ENCODE results near the gene CAPN5.
A peak's percentile ranks its signal among the peaks of the same experiment; 100 is the strongest.

Gene CAPN5

GRCh38 chr11:77102246-77103210 lies 35.8 kb downstream of the CAPN5 start, which contains the start of gene OMP:
OMP (plus strand) TSS chr11:77102840; CDS start chr11:77102840, 0 bp downstream.
- no peak for DNase-seq

DNA sequence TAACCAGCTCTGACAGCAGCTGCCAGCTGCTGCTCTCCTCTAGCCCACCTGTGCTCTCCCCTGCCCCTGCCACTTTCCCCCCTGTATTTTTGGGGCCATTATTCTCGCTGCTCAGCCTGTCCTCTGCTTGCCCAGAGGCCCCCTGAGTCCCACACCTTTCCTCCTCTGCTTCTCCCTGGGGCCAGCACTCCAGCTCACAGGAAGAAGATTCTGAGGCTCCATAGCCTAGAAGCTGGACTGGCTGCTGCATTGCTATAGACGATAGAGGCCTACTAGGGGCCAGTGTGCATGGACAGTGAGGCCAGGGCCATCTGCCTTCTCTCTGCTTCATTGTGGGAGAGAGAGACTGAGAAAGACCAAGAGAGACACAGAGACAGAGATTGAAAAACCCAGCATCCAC lies 36.5 kb downstream of the CAPN5 start:
- no peak for DNase-seq

DNA sequence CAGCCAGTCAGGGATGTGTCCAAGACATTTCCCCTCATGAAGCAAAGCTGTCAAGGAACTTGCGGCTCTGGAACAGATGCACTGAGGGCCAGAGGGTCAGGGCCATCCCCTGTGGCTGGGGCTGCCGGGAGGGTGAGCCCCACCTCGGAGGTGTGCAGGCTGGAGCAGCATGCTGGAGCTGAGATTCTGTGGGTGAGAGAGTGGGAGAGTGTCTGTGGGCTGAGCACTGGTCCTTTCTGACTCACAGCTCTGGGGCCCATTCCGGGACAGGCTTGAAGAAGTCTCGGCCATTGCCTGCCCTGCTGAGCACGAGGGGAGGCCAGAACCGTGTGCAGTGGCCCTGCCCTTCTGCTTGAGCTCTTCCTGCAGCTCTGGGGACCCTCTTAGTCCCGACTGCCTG lies 38.0 kb downstream of the CAPN5 start:
- no peak for DNase-seq

GRCh38 chr11:77106321-77106720 lies 39.5 kb downstream of the CAPN5 start:
- no peak for DNase-seq

- DNase-seq: no peak
These were observed 40.0 kb downstream of the CAPN5 start for GRCh38 chr11:77106759-77107158.

DNA sequence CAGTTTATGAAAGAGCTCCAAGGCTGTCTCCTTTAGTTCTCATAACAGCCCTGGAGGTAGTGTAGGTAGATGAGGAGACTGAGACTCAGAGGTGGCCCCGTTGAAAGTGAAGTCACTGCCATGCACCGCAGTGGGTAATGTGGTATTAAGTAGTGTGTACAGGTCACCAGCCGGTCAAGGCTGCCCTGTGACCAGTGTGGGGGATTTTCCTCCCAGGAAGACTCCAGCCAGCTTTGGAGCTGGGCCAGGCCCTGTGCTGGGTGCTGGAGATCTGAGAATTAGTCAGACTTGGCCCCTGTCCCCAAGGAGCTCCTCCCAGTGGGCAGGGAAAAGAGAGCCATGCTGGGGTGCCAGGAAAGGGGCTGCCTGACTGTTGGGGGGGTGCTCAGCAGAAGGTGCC lies 41.2 kb downstream of the CAPN5 start:
- peak; percentile 39 for DNase-seq

- peak; percentile 43 for DNase-seq
These were observed 41.7 kb downstream of the CAPN5 start for GRCh38 chr11:77108436-77108835.

DNA sequence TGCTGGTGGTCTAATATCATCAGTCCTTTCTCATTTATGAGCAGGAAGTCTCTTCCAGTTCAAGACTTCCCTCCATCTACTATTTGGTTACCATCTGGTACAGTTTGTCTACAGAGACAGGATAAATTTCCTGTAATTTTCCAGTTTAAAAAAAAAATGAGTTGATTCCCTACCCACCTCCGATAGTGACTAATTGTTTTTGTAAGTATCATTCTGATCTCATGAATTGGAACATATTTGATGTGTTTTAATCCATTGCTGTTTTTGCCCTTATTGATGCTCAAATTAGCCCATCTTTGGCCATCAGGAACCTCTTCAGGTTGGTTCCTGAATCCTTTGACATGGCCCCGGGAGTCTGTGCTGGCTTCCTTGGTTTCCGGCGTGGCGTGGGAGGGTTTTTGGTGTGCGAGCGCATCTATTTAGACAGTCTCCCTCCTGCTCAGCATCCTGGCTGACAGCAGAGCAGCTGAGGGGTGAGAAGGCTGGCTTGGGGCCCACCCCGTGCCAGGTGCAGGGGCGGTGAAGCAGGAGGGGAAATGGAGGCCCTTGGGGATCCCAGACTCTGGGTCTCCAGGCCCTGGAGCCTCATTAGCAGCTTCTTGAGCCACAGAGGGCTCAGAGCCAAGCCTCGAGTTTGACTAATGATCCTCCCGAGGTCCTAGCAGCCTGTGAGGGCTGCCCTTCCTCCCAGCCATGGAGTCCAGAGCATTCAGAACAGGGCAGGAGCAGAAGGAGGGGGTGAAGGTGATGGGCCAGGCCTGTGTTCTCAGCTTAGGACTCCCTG lies 42.7 kb downstream of the CAPN5 start:
- DNase-seq: peak; percentile 94

- no peak for DNase-seq
These were observed 44.1 kb downstream of the CAPN5 start for GRCh38 chr11:77110836-77111235.

DNA sequence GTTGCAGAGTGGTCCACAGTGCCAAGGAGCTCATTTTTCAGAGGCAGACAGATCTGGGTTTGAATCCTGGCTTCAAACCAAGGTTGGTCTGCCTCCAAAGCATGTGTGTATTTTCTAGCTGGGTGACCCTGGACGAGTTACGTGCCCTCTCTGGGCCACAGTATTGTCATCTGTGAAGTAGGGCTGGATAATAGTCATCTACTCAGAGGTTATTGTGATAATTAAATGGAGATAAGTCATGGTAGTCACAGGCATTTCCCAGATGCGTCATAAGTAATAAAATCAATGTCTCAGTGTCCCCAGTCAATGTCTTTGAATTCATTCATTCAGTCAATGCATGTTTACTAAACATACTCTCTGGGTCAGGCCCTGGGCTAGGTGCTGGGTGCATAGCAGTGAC lies 44.5 kb downstream of the CAPN5 start:
- DNase-seq: no peak

GRCh38 chr11:77111946-77112345 lies 45.2 kb downstream of the CAPN5 start:
- no peak for DNase-seq

- no peak for DNase-seq
These were observed 46.0 kb downstream of the CAPN5 start for GRCh38 chr11:77112641-77113381.

GRCh38 chr11:77113382-77114088 lies 46.8 kb downstream of the CAPN5 start:
- peak; percentile 46 for DNase-seq

GRCh38 chr11:77114089-77114463 lies 47.3 kb downstream of the CAPN5 start:
- no peak for DNase-seq

DNA sequence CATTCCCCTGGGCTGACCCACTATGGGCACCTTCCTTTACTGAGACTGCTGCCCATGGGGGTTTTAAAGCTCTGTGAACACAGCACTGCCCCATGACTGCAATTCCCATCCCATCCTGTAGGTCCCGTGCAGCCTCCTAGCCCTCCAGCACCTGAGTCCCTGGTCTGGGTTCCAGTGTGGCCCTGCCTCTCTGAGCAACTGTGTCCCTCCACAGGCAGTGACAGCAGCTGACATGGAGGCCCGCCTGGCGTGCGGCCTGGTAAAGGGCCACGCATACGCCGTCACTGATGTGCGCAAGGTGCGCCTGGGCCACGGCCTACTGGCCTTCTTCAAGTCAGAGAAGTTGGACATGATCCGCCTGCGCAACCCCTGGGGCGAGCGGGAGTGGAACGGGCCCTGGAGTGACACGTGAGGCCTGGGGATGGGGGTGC lies 48.4 kb downstream of the CAPN5 start:
- DNase-seq: no peak

DNA sequence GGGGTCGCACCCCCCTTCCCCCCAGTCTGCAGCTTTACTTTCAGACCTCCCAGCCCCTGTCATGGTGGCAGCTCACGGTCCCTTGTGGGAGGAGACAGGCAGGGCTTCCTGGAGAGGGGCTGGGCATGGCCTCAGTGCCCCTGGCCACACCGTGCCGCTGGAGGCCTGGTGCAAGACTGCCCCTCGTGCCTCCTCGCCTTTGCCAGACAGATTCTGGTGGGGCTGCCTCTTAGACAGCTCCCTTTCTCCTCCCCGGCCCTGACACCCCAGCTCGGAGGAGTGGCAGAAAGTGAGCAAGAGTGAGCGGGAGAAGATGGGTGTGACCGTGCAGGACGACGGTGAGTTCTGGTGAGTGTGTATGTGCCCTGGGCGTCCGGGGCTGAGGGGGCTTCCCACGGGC lies 49.2 kb downstream of the CAPN5 start:
- DNase-seq: no peak

GRCh38 chr11:77117492-77117891 lies 50.7 kb downstream of the CAPN5 start:
- peak; percentile 24 for DNase-seq

- no peak for DNase-seq
These were observed 51.3 kb downstream of the CAPN5 start for GRCh38 chr11:77118086-77118485.

DNA sequence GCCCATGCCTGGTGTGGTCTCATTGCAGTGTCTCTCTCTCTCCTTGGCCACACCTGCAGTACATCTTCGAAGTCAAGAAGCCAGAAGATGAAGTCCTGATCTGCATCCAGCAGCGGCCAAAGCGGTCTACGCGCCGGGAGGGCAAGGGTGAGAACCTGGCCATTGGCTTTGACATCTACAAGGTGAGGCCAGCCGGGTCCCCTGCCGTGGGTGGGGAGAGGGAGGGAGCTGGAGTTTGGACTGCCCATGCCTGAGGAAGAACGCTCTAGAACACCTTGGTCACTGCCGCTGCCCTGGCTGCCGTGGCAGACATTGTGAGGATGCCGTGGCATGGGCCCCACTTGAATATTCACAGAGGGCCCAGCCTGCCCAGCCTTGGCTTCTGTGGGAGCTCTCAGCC lies 52.2 kb downstream of the CAPN5 start:
- no peak for DNase-seq

GRCh38 chr11:77119531-77119936 lies 52.8 kb downstream of the CAPN5 start:
- no peak for DNase-seq

DNA sequence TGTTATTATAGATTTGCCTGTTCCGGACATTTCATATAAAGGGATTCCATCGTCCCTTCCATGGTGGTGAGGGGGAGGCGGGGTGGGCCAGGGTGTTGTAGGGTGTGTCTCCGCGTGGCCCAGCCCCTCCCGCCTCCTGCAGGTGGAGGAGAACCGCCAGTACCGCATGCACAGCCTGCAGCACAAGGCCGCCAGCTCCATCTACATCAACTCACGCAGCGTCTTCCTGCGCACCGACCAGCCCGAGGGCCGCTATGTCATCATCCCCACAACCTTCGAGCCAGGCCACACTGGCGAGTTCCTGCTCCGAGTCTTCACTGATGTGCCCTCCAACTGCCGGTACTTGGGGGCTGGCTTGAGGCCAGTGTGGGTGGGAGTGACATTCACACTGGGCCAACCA lies 53.8 kb downstream of the CAPN5 start:
- no peak for DNase-seq

DNA sequence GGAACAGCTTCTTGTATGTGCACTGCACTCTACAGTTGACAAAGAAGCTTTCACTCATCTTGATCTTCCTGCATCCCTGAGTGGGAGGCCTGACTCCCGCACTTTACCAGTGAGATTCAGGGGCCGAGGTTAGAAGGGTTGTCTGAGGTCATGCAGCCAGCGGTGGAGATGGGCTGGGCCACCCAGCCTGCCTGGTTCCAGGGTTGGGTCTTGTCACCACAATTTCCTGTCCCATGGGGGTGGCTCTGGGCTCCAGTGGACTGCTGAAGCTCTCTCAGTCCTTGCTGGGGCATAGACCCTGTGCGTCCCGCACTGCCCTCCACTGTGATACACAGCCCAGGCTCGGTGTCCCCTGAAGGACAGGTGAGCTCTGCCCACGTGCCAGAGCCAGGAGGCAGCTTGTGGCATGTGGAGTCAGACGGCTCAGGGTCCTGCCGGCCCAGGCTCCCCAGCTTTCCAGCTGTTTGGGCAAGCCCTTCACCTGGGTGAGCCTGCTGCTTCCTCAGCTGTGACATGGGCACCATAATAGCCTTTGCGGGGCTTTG lies 54.4 kb downstream of the CAPN5 start:
- no peak for DNase-seq
